Sigmoid colon (tissue), 4 donors: ENCODE data around the gene RPL5.

ENCODE experiments used
- EP300 ChIP-seq, 4 donors: sonication (generic); formaldehyde crosslinking; IDR thresholded peaks; one replicate each; pipeline ENCODE4 v1.6.1; 2017; ENCODE audit warnings: antibody characterized with exemption in 4 of 4
- POLR2A ChIP-seq, 2 donors: fragments of 450-650 bp; IDR thresholded peaks; one replicate each; pipeline ENCODE4 v1.6.1; 2016; ENCODE audit warnings: antibody characterized with exemption in 2 of 2, mild to moderate bottlenecking in 2 of 2, moderate library complexity in 2 of 2
- POLR2AphosphoS5 ChIP-seq, 4 donors: sonication (generic); formaldehyde crosslinking; IDR thresholded peaks; one replicate each; pipeline ENCODE4 v1.6.1; 2017; ENCODE audit warnings: antibody characterized with exemption in 4 of 4
- TF ChIP-seq, protein P1 (sequence below), 4 experiments: fragments of 450-650 bp in 3 of 4; fragments of 200-600 bp in 1 of 4; IDR thresholded peaks; one replicate each; pipeline ENCODE4 v1.5.1; 2016 to 2019; ENCODE audit warnings: antibody characterized with exemption in 4 of 4, mild to moderate bottlenecking in 3 of 4, moderate library complexity in 2 of 4

DNA sequence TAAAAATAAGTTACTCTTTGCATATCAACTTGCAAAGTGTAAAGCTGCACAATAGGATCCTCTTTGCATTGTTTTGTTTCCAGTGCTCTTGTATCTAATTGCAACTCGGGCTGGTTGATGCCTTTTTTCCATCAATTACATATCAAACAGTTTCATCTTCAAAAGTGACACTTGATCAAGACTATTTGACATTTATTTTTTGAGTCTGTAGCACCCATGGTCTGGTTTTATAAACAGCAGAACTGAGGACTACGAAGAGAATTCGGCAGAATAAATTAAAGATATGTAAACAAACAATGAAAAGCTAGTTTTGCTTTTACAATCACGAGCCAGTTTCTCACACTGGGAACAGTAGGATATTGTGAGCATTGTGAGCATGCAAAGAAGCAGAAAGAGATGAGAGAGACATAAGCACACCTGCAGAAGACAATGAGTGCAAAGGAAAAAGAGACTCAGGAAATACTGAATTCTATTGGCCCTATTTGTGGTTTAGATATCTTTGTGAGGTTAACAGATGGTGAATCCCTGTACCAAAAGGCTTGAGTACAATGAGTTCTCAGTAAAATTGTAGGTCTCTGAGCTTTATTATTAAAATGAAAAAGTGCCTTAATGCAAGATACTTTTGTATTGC lies 45.4 kb downstream of the RPL5 start:
- TF ChIP-seq POLR2A (IDR thresholded peaks at IDR 0.05) (no peak), EP300 (IDR thresholded peaks at IDR 0.05) (no peak), POLR2AphosphoS5 (IDR thresholded peaks at IDR 0.05) (no peak)
- TF ChIP-seq, protein P1, sequence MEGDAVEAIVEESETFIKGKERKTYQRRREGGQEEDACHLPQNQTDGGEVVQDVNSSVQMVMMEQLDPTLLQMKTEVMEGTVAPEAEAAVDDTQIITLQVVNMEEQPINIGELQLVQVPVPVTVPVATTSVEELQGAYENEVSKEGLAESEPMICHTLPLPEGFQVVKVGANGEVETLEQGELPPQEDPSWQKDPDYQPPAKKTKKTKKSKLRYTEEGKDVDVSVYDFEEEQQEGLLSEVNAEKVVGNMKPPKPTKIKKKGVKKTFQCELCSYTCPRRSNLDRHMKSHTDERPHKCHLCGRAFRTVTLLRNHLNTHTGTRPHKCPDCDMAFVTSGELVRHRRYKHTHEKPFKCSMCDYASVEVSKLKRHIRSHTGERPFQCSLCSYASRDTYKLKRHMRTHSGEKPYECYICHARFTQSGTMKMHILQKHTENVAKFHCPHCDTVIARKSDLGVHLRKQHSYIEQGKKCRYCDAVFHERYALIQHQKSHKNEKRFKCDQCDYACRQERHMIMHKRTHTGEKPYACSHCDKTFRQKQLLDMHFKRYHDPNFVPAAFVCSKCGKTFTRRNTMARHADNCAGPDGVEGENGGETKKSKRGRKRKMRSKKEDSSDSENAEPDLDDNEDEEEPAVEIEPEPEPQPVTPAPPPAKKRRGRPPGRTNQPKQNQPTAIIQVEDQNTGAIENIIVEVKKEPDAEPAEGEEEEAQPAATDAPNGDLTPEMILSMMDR (IDR thresholded peaks at IDR 0.05): no peak
